Liver (tissue), 3 donors: ENCODE results near the gene ZSCAN12.

Experiments used
- ATF3 ChIP-seq: IDR thresholded peaks from 2 replicates; pipeline ENCODE4 v1.6.1; 2016; ENCODE audit warnings: antibody characterized with exemption
- CTCF ChIP-seq: fragments of 150-350 bp; IDR thresholded peaks from 2 replicates; pipeline ENCODE4 v1.5.1; 2017; ENCODE audit warnings: improper control_type of control experiment, low read depth, low read length; ENCODE audit not compliant: missing input control
- EGR1 ChIP-seq, 2 donors: IDR thresholded peaks; 2 replicates each; pipeline ENCODE4 v1.6.1; 2016 to 2018; ENCODE audit warnings: antibody characterized with exemption in 2 of 2, low read depth in 2 of 2
- GABPA ChIP-seq, 2 donors: IDR thresholded peaks in 1 of 2; conservative IDR thresholded peaks in 1 of 2; 2 replicates each; pipeline ENCODE4 v1.6.1; 2016; ENCODE audit warnings: antibody characterized with exemption in 2 of 2, mild to moderate bottlenecking in 1 of 2, moderate library complexity in 1 of 2
- JUND ChIP-seq, 2 donors: IDR thresholded peaks; 2 replicates each; pipeline ENCODE4 v1.6.1; 2016; ENCODE audit warnings: antibody characterized with exemption in 2 of 2
- REST ChIP-seq: IDR thresholded peaks from 2 replicates; pipeline ENCODE4 v1.6.1; 2016; ENCODE audit warnings: antibody characterized with exemption, mild to moderate bottlenecking
- SP1 ChIP-seq: IDR thresholded peaks from 2 replicates; pipeline ENCODE4 v1.6.1; 2018; ENCODE audit warnings: antibody characterized with exemption, mild to moderate bottlenecking
- donor health status: healthy.
- donor health status: healthy.

GRCh38 chr6:28349344-28349891 lies 50.1 kb downstream of the ZSCAN12 start:
- TF ChIP-seq EGR1 (IDR thresholded peaks at IDR 0.05; ENCODE audit: low read depth in 2 of 2) (no peak), CTCF (no peak), REST (no peak), ATF3 (no peak), SP1 (no peak), JUND (IDR thresholded peaks at IDR 0.05) (no peak), GABPA (IDR thresholded peaks at IDR 0.05 in 1 of 2, conservative IDR thresholded peaks at IDR 0.05 in 1 of 2) (peak in 1 of 2 donors; percentile 65)
